A549 (cell line): ENCODE measurements around the gene DCLK2. TPM values are rescaled to one million over a fixed set of nuclear protein-coding genes. Genes with fewer than 3 reads are reported as not detected.
A peak's percentile ranks its signal among the peaks of the same experiment; 100 is the strongest.

Source experiments
- ATAC-seq, 2 experiments: fragments of 200-7000 bp in 1 of 2; fragments of >200 bp in 1 of 2; cut with Nextera tagmentation in 1 of 2; cut with Tn5 transposase in 1 of 2; 3 replicates each; pipeline versions ENCODE4 v1.8.0 to v1.9.1; 2018 to 2020; ENCODE audit warnings: mild to moderate bottlenecking in 1 of 2, moderate library complexity in 1 of 2
- CTCF ChIA-PET: fragments of 300-600 bp; sonication (Branson Sonifier 250); formaldehyde crosslinking; extraction: SDS; loops from one replicate; lab custom pipeline; 2021; ENCODE audit warnings: antibody characterized with exemption, inconsistent platforms; lab: Yijun Ruan, JAX
- POLR2A ChIA-PET: fragments of 350-600 bp; formaldehyde crosslinking; extraction: SDS; loops from one replicate; lab custom pipeline; 2021; ENCODE audit warnings: antibody characterized with exemption, inconsistent platforms; lab: Yijun Ruan, JAX
- DNase-seq, 2 experiments: peaks; one replicate each; pipeline versions ENCODE4 v3.0.0 to v3.0.0-alpha.2; 2011 to 2016; ENCODE audit warnings: low read depth in 1 of 2, low spot score in 1 of 2
- FAIRE-seq: peaks from 2 replicates; lab custom pipeline; 2011; peaks lifted over from hg19 to GRCh38; lab: Jason Lieb, UNC
- H3K27ac ChIP-seq, 2 experiments: fragments of >200 bp; sonication (Bioruptor Twin); formaldehyde crosslinking; 3 replicates each; pipeline ENCODE4 v1.5.1; 2016 to 2017
- H3K4me1 ChIP-seq: fragments of >200 bp; sonication (Bioruptor Twin); formaldehyde crosslinking; 3 replicates; pipeline ENCODE4 v1.6.1; 2016
- H3K4me2 ChIP-seq: fragments of >200 bp; sonication (Bioruptor Twin); formaldehyde crosslinking; 3 replicates; pipeline ENCODE4 v1.6.1; 2016
- H3K4me3 ChIP-seq: fragments of >200 bp; sonication (Bioruptor Twin); formaldehyde crosslinking; 3 replicates; pipeline ENCODE4 v1.5.1; 2016
- H3K9me3 ChIP-seq: fragments of >200 bp; sonication (Bioruptor Twin); formaldehyde crosslinking; 3 replicates; pipeline ENCODE4 v1.6.1; 2016
- ATOH8 ChIP-seq: fragments of 250-450 bp; sonication (Bioruptor Pico); IDR thresholded peaks from 2 replicates; pipeline ENCODE4 v1.5.0; 2020; ENCODE audit warnings: low read depth, mild to moderate bottlenecking, moderate library complexity
- BCL3 ChIP-seq: fragments of >200 bp; sonication (Bioruptor Twin); formaldehyde crosslinking; IDR thresholded peaks from 3 replicates; pipeline ENCODE4 v1.6.1; 2016
- CEBPB ChIP-seq, 2 experiments: fragments of >200 bp in 1 of 2; sonication (Bioruptor Twin) in 1 of 2; formaldehyde crosslinking in 1 of 2; IDR thresholded peaks; 2 replicates each; pipeline ENCODE4 v1.6.1; 2012 to 2016
- CHD2 ChIP-seq: fragments of 150-350 bp; IDR thresholded peaks from 2 replicates; pipeline ENCODE4 v1.6.1; 2014; ENCODE audit warnings: low read length; ENCODE audit not compliant: partially characterized antibody
- CTCF ChIP-seq: fragments of >200 bp; sonication (Bioruptor Twin); formaldehyde crosslinking; IDR thresholded peaks from 3 replicates; pipeline ENCODE4 v1.5.1; 2016
- E2F6 ChIP-seq: IDR thresholded peaks from 2 replicates; pipeline ENCODE4 v1.6.1; 2012; ENCODE audit warnings: low read depth, borderline replicate concordance
- EP300 ChIP-seq, 2 experiments: fragments of >200 bp; sonication (Bioruptor Twin); formaldehyde crosslinking; IDR thresholded peaks; 2 replicates in 1 of 2; 3 replicates in 1 of 2; pipeline ENCODE4 v1.6.1; 2016 to 2017
- FOSL2 ChIP-seq, 2 experiments: fragments of 450-650 bp in 1 of 2; fragments of >200 bp in 1 of 2; sonication (Bioruptor Twin) in 1 of 2; formaldehyde crosslinking; IDR thresholded peaks; 2 replicates each; pipeline versions ENCODE4 v1.5.0 to v1.6.1; 2016 to 2020; ENCODE audit warnings: mild to moderate bottlenecking in 1 of 2, moderate library complexity in 1 of 2
- GATA3 ChIP-seq: IDR thresholded peaks from 2 replicates; pipeline ENCODE4 v1.6.1; 2012; ENCODE audit warnings: borderline replicate concordance
- HDAC2 ChIP-seq: fragments of 200-600 bp; sonication (generic); IDR thresholded peaks from 2 replicates; pipeline ENCODE4 v1.6.1; 2016
- HOXB5 ChIP-seq: fragments of 250-450 bp; sonication (Bioruptor Pico); IDR thresholded peaks from 2 replicates; pipeline ENCODE4 v1.5.0; 2020; ENCODE audit warnings: mild to moderate bottlenecking, moderate library complexity
- JUN ChIP-seq, 2 experiments: fragments of >200 bp; sonication (Bioruptor Twin); formaldehyde crosslinking; IDR thresholded peaks; 2 replicates in 1 of 2; 3 replicates in 1 of 2; pipeline ENCODE4 v1.6.1; 2016 to 2017
- JUNB ChIP-seq: fragments of >200 bp; sonication (Bioruptor Twin); formaldehyde crosslinking; IDR thresholded peaks from 2 replicates; pipeline ENCODE4 v1.6.1; 2016
- KDM5A ChIP-seq: fragments of 200-600 bp; sonication (generic); IDR thresholded peaks from 2 replicates; pipeline ENCODE4 v1.6.1; 2016; ENCODE audit warnings: antibody characterized with exemption, mild to moderate bottlenecking
- MAX ChIP-seq: IDR thresholded peaks from 2 replicates; pipeline ENCODE4 v1.6.1; 2012
- MAZ ChIP-seq: fragments of 150-350 bp; IDR thresholded peaks from 2 replicates; pipeline ENCODE4 v1.6.1; 2014; ENCODE audit warnings: antibody characterized with exemption, low read depth, low read length, borderline replicate concordance
- MYC ChIP-seq: IDR thresholded peaks from 2 replicates; pipeline ENCODE4 v1.6.1; 2012; ENCODE audit warnings: mild to moderate bottlenecking, inconsistent platforms, low read length, improper control_type of control experiment, borderline replicate concordance
- NFE2L2 ChIP-seq: fragments of 150-350 bp; conservative IDR thresholded peaks from 2 replicates; pipeline ENCODE4 v1.6.1; 2014; ENCODE audit warnings: low read length
- POLR2A ChIP-seq: IDR thresholded peaks from 2 replicates; pipeline ENCODE4 v1.6.1; 2012; ENCODE audit warnings: mild to moderate bottlenecking, low read length
- RAD21 ChIP-seq, 2 experiments: fragments of >200 bp in 1 of 2; sonication (Bioruptor Twin) in 1 of 2; formaldehyde crosslinking in 1 of 2; IDR thresholded peaks in 1 of 2; conservative IDR thresholded peaks in 1 of 2; 2 replicates in 1 of 2; 3 replicates in 1 of 2; pipeline ENCODE4 v1.6.1; 2012 to 2018; ENCODE audit warnings: inconsistent platforms in 1 of 2
- RCOR1 ChIP-seq: fragments of 150-350 bp; IDR thresholded peaks from 2 replicates; pipeline ENCODE4 v1.6.1; 2014; ENCODE audit warnings: antibody characterized with exemption, low read length, low read depth
- RNF2 ChIP-seq: fragments of 200-600 bp; sonication (generic); IDR thresholded peaks from 2 replicates; pipeline ENCODE4 v1.6.1; 2016; ENCODE audit warnings: low read depth, mild to moderate bottlenecking, antibody characterized with exemption, moderate library complexity, borderline replicate concordance
- SREBF2 ChIP-seq: fragments of 450-650 bp; IDR thresholded peaks from 2 replicates; pipeline ENCODE4 v1.6.1; 2014; ENCODE audit warnings: mild to moderate bottlenecking, moderate library complexity
- ZFP36 ChIP-seq: fragments of 450-650 bp; IDR thresholded peaks from 2 replicates; pipeline ENCODE4 v1.6.1; 2014; ENCODE audit warnings: borderline replicate concordance; ENCODE audit not compliant: partially characterized antibody
- WGBS: methylation state at CpG from one replicate; pipeline ENCODE4 v1.1.6; 2017; ENCODE audit errors: missing lambda C conversion rate; 5-methylcytosine and 5-hydroxymethylcytosine counted together
- polyA plus RNA-seq, 4 experiments: library from polyadenylated mRNA; depleted of rRNA in 3 of 4; stranded (reverse); fragments of >200 nt; fragmentation: RNase III in 1 of 4; extraction: RNeasy Plus Mini Kit Qiagen cat#74134 plus additional on column Dnase treatment in 1 of 4; gene quantifications; 2 replicates in 3 of 4; 3 replicates in 1 of 4; pipeline ENCODE4 v1.2.3, GENCODE V29; 2011 to 2017

Gene DCLK2
- polyA plus RNA-seq, 2 of the 4 experiments (the other 2 are of a cell fraction) = 8.1 to 11.6 TPM

- TF ChIP-seq CTCF = no peak
- no peak for TF ChIP-seq HOXB5 (CRISPR knock-in tag)
- no peak for TF ChIP-seq MYC
- no peak for TF ChIP-seq JUNB
- TF ChIP-seq HDAC2 = no peak
- no peak for TF ChIP-seq POLR2A
- no peak for TF ChIP-seq SREBF2
- TF ChIP-seq KDM5A = no peak
- no peak for TF ChIP-seq EP300 (IDR thresholded peaks at IDR 0.05)
- no peak for TF ChIP-seq NFE2L2
- no peak for TF ChIP-seq MAX
- no peak for TF ChIP-seq RAD21 (conservative IDR thresholded peaks at IDR 0.05 in 1 of 2, IDR thresholded peaks at IDR 0.05 in 1 of 2)
Measured at GRCh38 chr4:150230561-150230960, 152.3 kb downstream of the DCLK2 start (continued).

- H3K27ac ChIP-seq = peak overlapping the region; percentile 20 to 83; a peak in 5 of 6 replicates
- FAIRE-seq (no peak), ATAC-seq (peak in 1 of 2 experiments; percentile 57; a peak in 3 of 6 replicates), DNase-seq (peak in 1 of 2 experiments; percentile 40)
- no peak for TF ChIP-seq RCOR1
- TF ChIP-seq E2F6 = no peak
- TF ChIP-seq MAZ = no peak
- peak; percentile 25; the same call in 1 of the 2 replicates for TF ChIP-seq MAX
- peak; percentile 41; the same call in 1 of the 2 replicates for TF ChIP-seq GATA3
- no peak for TF ChIP-seq POLR2A
- no peak for TF ChIP-seq ZFP36
- no peak for TF ChIP-seq CHD2
- no peak for TF ChIP-seq JUN (IDR thresholded peaks at IDR 0.05)
- TF ChIP-seq HOXB5 (CRISPR knock-in tag) = no peak
- no peak for TF ChIP-seq ATOH8 (CRISPR knock-in tag)
- 0 out of 4 replicates have a peak, but pooled peaks of 1 of the 2 experiments have one; percentile 14 for TF ChIP-seq CEBPB (IDR thresholded peaks at IDR 0.05)
- no peak for TF ChIP-seq FOSL2 (IDR thresholded peaks at IDR 0.05)
- peak; percentile 9; the same call in 1 of the 2 replicates for TF ChIP-seq FOSL2 (CRISPR knock-in tag; IDR thresholded peaks at IDR 0.05)
- no peak for TF ChIP-seq RNF2
- TF ChIP-seq BCL3 = no peak
- ChIA-PET POLR2A (no interaction called here), CTCF (interaction anchor here (0.7 to 1.5 kb wide), 7 partner anchors 12 to 634 kb away, joined by 3 to 5 read pairs (median 4); no protein-coding TSS in a partner anchor)
- H3K4me2 ChIP-seq = peak overlapping the region; percentile 35
- peaks cover 64% of the 10 kb centered on the region for H3K4me1 ChIP-seq
- 42% methylated on average over 4 of the region's 4 CpGs for WGBS
- H3K9me3 ChIP-seq = no peaks in the 10 kb centered on the region
- no peak overlapping the region for H3K4me3 ChIP-seq
Measured at GRCh38 chr4:150231107-150231770, 153.0 kb downstream of the DCLK2 start.
